ENCODE measurements around the gene DDT.

DDT gene

GRCh38 chr22:24007253-24008021 is 33.2 kb upstream of the DDT start:
- no peak for TF ChIP-seq CTCF (conservative IDR thresholded peaks at IDR 0.05; ENCODE audit: low read depth, low read length)
- no peak overlapping the region for H3K4me2 ChIP-seq

DNA sequence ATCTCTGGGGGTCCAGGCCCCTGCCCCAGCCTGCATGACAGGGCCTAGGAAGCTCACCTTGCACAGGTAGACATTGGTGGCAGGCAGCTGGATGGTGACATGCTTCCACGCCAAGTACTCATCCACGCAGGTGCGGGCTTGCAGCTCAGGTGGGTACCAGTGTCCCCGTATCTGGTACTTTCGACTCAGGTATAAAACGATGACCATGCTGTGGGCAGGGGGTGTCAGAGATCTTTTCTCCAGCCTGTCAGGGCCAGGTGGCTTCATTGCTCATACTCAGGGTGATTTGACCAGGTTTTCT is 32.6 kb upstream of the DDT start:
- H3K4me3 ChIP-seq (IDR thresholded peaks at IDR 0.05; ENCODE audit: insufficient read depth, low read depth, low read length): no peak overlapping the region
- TF ChIP-seq CTCF (conservative IDR thresholded peaks at IDR 0.05; ENCODE audit: low read depth, low read length): no peak
- no peak overlapping the region for H2AFZ ChIP-seq (ENCODE audit: low read depth)
- H3K27ac ChIP-seq: no peak overlapping the region
- H3K36me3 ChIP-seq (ENCODE audit: insufficient read depth): no peaks in the 10 kb centered on the region
- no peak overlapping the region for H3K9ac ChIP-seq
- H3K79me2 ChIP-seq (ENCODE audit: insufficient read depth, low read depth): peaks cover 4% of the 10 kb centered on the region; the same call in 1 of the 2 replicates
- H3K4me2 ChIP-seq: no peak overlapping the region
- no peaks in the 10 kb centered on the region for H3K27me3 ChIP-seq (ENCODE audit: insufficient read depth, low read depth)
- H3K4me1 ChIP-seq (ENCODE audit: low read depth, poor library complexity, severe bottlenecking): peaks cover 9% of the 10 kb centered on the region
- H4K20me1 ChIP-seq (ENCODE audit: insufficient read depth): no peaks in the 10 kb centered on the region

More at GRCh38 chr22:24007253-24008021, 33.2 kb upstream of the DDT start:
- Histone ChIP-seq H3K36me3 (ENCODE audit: insufficient read depth) (no peaks in the 10 kb centered on the region), H3K4me1 (ENCODE audit: low read depth, poor library complexity, severe bottlenecking) (peaks cover 11% of the 10 kb centered on the region), H2AFZ (ENCODE audit: low read depth) (no peak overlapping the region), H3K9ac (no peak overlapping the region), H4K20me1 (ENCODE audit: insufficient read depth) (no peaks in the 10 kb centered on the region), H3K27ac (no peak overlapping the region), H3K27me3 (ENCODE audit: insufficient read depth, low read depth) (no peaks in the 10 kb centered on the region), H3K4me3 (IDR thresholded peaks at IDR 0.05; ENCODE audit: insufficient read depth, low read depth, low read length) (no peak overlapping the region), H3K79me2 (ENCODE audit: insufficient read depth, low read depth) (peaks cover 10% of the 10 kb centered on the region; the same call in 1 of the 2 replicates)

- no peak overlapping the region for H2AFZ ChIP-seq (ENCODE audit: low read depth)
- H3K4me1 ChIP-seq (ENCODE audit: low read depth, poor library complexity, severe bottlenecking): peaks cover 9% of the 10 kb centered on the region
- no peaks in the 10 kb centered on the region for H3K27me3 ChIP-seq (ENCODE audit: insufficient read depth, low read depth)
- H3K4me3 ChIP-seq (IDR thresholded peaks at IDR 0.05; ENCODE audit: insufficient read depth, low read depth, low read length): no peak overlapping the region
- no peaks in the 10 kb centered on the region for H4K20me1 ChIP-seq (ENCODE audit: insufficient read depth)
- H3K27ac ChIP-seq: no peak overlapping the region
- no peak for TF ChIP-seq CTCF (conservative IDR thresholded peaks at IDR 0.05; ENCODE audit: low read depth, low read length)
- H3K79me2 ChIP-seq (ENCODE audit: insufficient read depth, low read depth): no peaks in the 10 kb centered on the region
- no peaks in the 10 kb centered on the region for H3K36me3 ChIP-seq (ENCODE audit: insufficient read depth)
- H3K4me2 ChIP-seq: no peak overlapping the region
- H3K9ac ChIP-seq: no peak overlapping the region
These were observed 32.1 kb upstream of the DDT start for GRCh38 chr22:24006207-24006913.

- Histone ChIP-seq H4K20me1 (ENCODE audit: insufficient read depth) (no peaks in the 10 kb centered on the region), H2AFZ (ENCODE audit: low read depth) (no peak within 1 kb of the TSS), H3K36me3 (ENCODE audit: insufficient read depth) (no peaks in the 10 kb centered on the region), H3K4me1 (ENCODE audit: low read depth, poor library complexity, severe bottlenecking) (peaks cover 3% of the 10 kb centered on the region), H3K27ac (no peak within 1 kb of the TSS), H3K79me2 (ENCODE audit: insufficient read depth, low read depth) (no peaks in the 10 kb centered on the region), H3K27me3 (ENCODE audit: insufficient read depth, low read depth) (no peaks in the 10 kb centered on the region), H3K4me3 (IDR thresholded peaks at IDR 0.05; ENCODE audit: insufficient read depth, low read depth, low read length) (no peak within 1 kb of the TSS), H3K4me2 (no peak within 1 kb of the TSS), H3K9ac (no peak within 1 kb of the TSS)
- no peak for TF ChIP-seq CTCF (conservative IDR thresholded peaks at IDR 0.05; ENCODE audit: low read depth, low read length)
These were observed 31.0 kb upstream of the DDT start, which contains the start of gene GSTT4 for GRCh38 chr22:24005201-24005600. TSS of gene GSTT4 (minus strand) at chr22:24005453. CDS start at chr22:24005356, 97 bp downstream.

All from KMS-11 (cell line).